Mesodermal cell (in vitro differentiated cells): Measurements from ENCODE around the gene SAP30L.

Experiments used
- H3K27ac ChIP-seq: 2 replicates; pipeline ENCODE4 v1.7.0; 2013; ENCODE audit warnings: mild to moderate bottlenecking, low read depth, low read length, moderate library complexity; ENCODE audit not compliant: severe bottlenecking
- H3K36me3 ChIP-seq: 2 replicates; pipeline ENCODE4 v1.7.1; 2013; ENCODE audit warnings: mild to moderate bottlenecking, low read length, moderate library complexity; ENCODE audit not compliant: control insufficient read depth, insufficient read depth
- H3K4me1 ChIP-seq: one replicate; pipeline ENCODE4 v1.7.1; 2013; ENCODE audit warnings: mild to moderate bottlenecking, low read length; ENCODE audit not compliant: insufficient read depth, control insufficient read depth, poor library complexity, severe bottlenecking
- H3K4me3 ChIP-seq: 2 replicates; pipeline ENCODE4 v1.7.0; 2013; ENCODE audit warnings: low read length, control low read depth, mild to moderate bottlenecking; ENCODE audit not compliant: insufficient read depth, poor library complexity, severe bottlenecking; ENCODE audit errors: extremely low read depth
- H3K9me3 ChIP-seq: 2 replicates; pipeline ENCODE4 v1.7.1; 2013; ENCODE audit warnings: mild to moderate bottlenecking, low read length, moderate library complexity; ENCODE audit not compliant: control insufficient read depth
- WGBS, 2 experiments: methylation state at CpG; one replicate each; pipeline ENCODE4 v1.1.5; 2013; ENCODE audit warnings: missing lambda C conversion rate in 2 of 2; ENCODE audit not compliant: insufficient coverage in 2 of 2; 5-methylcytosine and 5-hydroxymethylcytosine counted together

Gene SAP30L

GRCh38 chr5:154464438-154464837 lies 18.6 kb downstream of the SAP30L start:
- peaks cover 4% of the 10 kb centered on the region for H3K36me3 ChIP-seq
- no peaks in the 10 kb centered on the region for H3K9me3 ChIP-seq
- H3K4me1 ChIP-seq, result peaks cover 7% of the 10 kb centered on the region
- 60 to 80% methylated on average over 1 of the region's 1 CpG for WGBS, 2 experiments
- H3K4me3 ChIP-seq, result no peak overlapping the region
- H3K27ac ChIP-seq, result no peak overlapping the region

GRCh38 chr5:154465169-154465568 lies 19.4 kb downstream of the SAP30L start:
- H3K9me3 ChIP-seq, result no peaks in the 10 kb centered on the region
- 69% methylated on average over 3 of the region's 6 CpGs; no CpG with 5 or more reads in 1 of the 2 experiments for WGBS, 2 experiments
- no peak overlapping the region for H3K4me3 ChIP-seq
- H3K4me1 ChIP-seq, result peaks cover 7% of the 10 kb centered on the region
- no peak overlapping the region for H3K27ac ChIP-seq
- H3K36me3 ChIP-seq, result peaks cover 4% of the 10 kb centered on the region

DNA sequence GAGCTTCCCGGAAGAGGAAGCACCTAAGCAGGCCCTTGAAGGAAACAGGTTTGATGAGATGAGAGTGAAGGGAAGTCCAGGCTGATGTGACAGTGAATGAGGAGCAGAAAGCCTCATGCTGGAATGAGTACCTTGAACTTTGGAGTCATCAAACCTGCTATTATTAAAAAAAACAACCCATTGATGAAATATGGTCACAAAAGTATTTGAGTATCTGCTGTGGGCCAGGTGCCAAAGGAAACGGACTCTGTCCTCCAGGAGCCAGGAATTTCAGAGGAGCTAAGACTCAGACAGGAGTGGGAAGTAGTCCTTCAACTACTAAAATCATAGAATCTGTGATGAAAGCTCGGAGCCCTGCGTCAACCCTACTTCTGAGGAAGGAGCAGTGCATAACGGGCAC lies 20.4 kb downstream of the SAP30L start:
- H3K36me3 ChIP-seq, result no peaks in the 10 kb centered on the region

DNA sequence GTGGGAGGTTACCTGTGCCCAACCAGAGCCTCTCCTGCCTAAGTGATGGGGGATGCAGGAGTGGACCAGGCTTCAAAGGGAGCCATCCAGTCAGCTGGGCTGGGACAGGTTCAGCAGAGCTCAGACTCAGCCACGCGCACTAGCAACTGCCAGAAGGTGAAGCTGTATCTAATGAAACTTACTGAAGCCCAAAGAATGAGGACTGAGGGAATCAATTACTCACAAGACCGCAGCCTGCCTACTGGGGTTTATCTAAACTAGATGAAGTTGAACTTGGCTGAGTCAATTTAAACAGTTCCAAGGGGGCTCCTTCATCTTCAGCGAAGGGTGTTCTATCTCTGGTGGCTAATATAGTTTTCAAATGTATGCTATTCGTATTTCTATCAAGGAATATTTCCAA lies 20.9 kb downstream of the SAP30L start:
- H3K9me3 ChIP-seq, result no peaks in the 10 kb centered on the region
- H3K36me3 ChIP-seq, result no peaks in the 10 kb centered on the region
- no peak overlapping the region for H3K27ac ChIP-seq
- H3K4me1 ChIP-seq, result peaks cover 22% of the 10 kb centered on the region
- 77 to 86% methylated on average over 4 of the region's 5 CpGs for WGBS, 2 experiments
- H3K4me3 ChIP-seq, result no peak overlapping the region

More for the DNA sequence above, 20.4 kb downstream of the SAP30L start:
- Histone ChIP-seq H3K27ac (no peak overlapping the region), H3K4me3 (no peak overlapping the region), H3K9me3 (no peaks in the 10 kb centered on the region), H3K4me1 (peaks cover 17% of the 10 kb centered on the region)
- 85 to 97% methylated on average over 5 of the region's 5 CpGs for WGBS, 2 experiments

GRCh38 chr5:154467655-154468354 lies 22.0 kb downstream of the SAP30L start:
- H3K4me3 ChIP-seq, result no peak overlapping the region
- peak overlapping the region; percentile 39 for H3K27ac ChIP-seq
- H3K9me3 ChIP-seq, result no peaks in the 10 kb centered on the region
- WGBS, 2 experiments, result 33 to 47% methylated on average over 15 to 18 of the region's 18 CpGs
- H3K4me1 ChIP-seq, result peaks cover 26% of the 10 kb centered on the region
- H3K36me3 ChIP-seq, result no peaks in the 10 kb centered on the region

GRCh38 chr5:154470137-154470536 lies 24.3 kb downstream of the SAP30L start:
- Histone ChIP-seq H3K4me1 (peaks cover 34% of the 10 kb centered on the region), H3K36me3 (peaks cover 16% of the 10 kb centered on the region), H3K9me3 (no peaks in the 10 kb centered on the region), H3K27ac (peak overlapping the region; percentile 52), H3K4me3 (no peak overlapping the region)
- no CpG with 5 or more reads among the region's 2 CpGs for WGBS, 2 experiments

- WGBS, 2 experiments, result 10 to 21% methylated on average over 4 to 5 of the region's 11 CpGs
- Histone ChIP-seq H3K4me3 (no peak overlapping the region), H3K9me3 (no peaks in the 10 kb centered on the region), H3K4me1 (peaks cover 34% of the 10 kb centered on the region), H3K36me3 (peaks cover 26% of the 10 kb centered on the region), H3K27ac (peak overlapping the region; percentile 52)
These were observed 25.4 kb downstream of the SAP30L start for GRCh38 chr5:154470947-154471870.

- WGBS, 2 experiments, result 11 to 13% methylated on average over 21 to 23 of the region's 35 CpGs
- Histone ChIP-seq H3K27ac (peak overlapping the region; percentile 84), H3K4me1 (peaks cover 31% of the 10 kb centered on the region), H3K4me3 (peak overlapping the region; percentile 82), H3K9me3 (no peaks in the 10 kb centered on the region), H3K36me3 (peaks cover 40% of the 10 kb centered on the region)
These were observed 27.2 kb downstream of the SAP30L start for GRCh38 chr5:154472871-154473580.

DNA sequence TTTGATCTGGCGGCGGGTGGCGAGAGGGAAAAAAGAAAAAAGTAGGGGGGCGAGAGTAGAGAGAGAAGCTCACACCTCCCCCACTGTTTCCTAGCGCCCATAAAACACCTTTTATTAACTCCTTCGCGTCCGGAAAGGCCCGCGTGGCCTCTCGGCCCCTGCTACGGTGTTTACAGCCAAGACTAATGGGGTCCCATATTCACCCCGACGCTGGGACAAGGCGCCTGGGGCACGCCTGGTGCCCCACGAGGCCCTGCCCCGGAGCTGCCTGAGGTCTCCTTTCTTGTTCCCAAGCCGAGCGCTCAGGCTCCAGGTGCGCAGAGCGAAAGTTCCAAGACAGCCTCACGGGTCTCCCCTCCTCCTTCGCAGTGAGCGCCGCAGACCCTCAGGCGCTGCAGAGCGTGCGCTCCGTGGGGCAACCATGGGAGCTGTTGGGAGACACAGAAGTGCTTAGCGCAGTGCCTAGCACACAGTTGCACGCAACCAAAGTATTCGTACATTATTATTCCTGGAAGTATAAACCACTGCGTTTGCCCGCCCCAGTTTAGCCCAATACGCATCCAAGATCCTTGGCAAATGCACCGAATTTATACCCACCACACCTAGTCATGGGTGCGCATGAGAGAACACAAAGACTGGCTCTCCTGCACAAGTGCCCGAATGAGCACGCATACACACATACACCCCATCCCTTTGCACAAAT lies 27.9 kb downstream of the SAP30L start:
- WGBS, 2 experiments, result 1 to 4% methylated on average over 22 to 25 of the region's 40 CpGs
- H3K27ac ChIP-seq, result peak overlapping the region; percentile 84

More for the DNA sequence above, 27.9 kb downstream of the SAP30L start:
- Histone ChIP-seq H3K36me3 (peaks cover 40% of the 10 kb centered on the region), H3K4me1 (peaks cover 27% of the 10 kb centered on the region), H3K9me3 (no peaks in the 10 kb centered on the region), H3K4me3 (peak overlapping the region; percentile 82)
